GM21447 (cell line): ENCODE data around the gene DAB1.
"Not testable (repeated sequence)": the region's sequence is repeated elsewhere in the genome, so short reads cannot be mapped to it uniquely, and the experiment has no call there.

Source experiments
- ATAC-seq: cut with Tn5 transposase; IDR thresholded peaks from one replicate; pipeline ENCODE4 v1.9.1; 2021; ENCODE audit not compliant: unreplicated experiment

The DAB1 gene

GRCh38 chr1:57232500-57232899, 191.4 kb downstream of the DAB1 start:
- ATAC-seq = no peak

GRCh38 chr1:57229998-57230397, 193.9 kb downstream of the DAB1 start:
- ATAC-seq = no peak

- no peak for ATAC-seq
Measured at GRCh38 chr1:57229076-57229475, 194.8 kb downstream of the DAB1 start.

- ATAC-seq = no peak
Measured at GRCh38 chr1:57222801-57223200, 201.1 kb downstream of the DAB1 start.

- no peak for ATAC-seq
Measured at GRCh38 chr1:57222307-57222706, 201.6 kb downstream of the DAB1 start.

- not testable (repeated sequence) for ATAC-seq
Measured at GRCh38 chr1:57220905-57221304, 203.0 kb downstream of the DAB1 start.

- ATAC-seq = no peak
Measured at GRCh38 chr1:57218487-57219079, 205.3 kb downstream of the DAB1 start.

GRCh38 chr1:57217905-57218304, 206.0 kb downstream of the DAB1 start:
- no peak for ATAC-seq

- no peak for ATAC-seq
Measured at GRCh38 chr1:57214951-57215575, 208.8 kb downstream of the DAB1 start.

- no peak for ATAC-seq
Measured at GRCh38 chr1:57210881-57211280, 213.0 kb downstream of the DAB1 start.

GRCh38 chr1:57209495-57209894, 214.4 kb downstream of the DAB1 start:
- ATAC-seq = no peak

GRCh38 chr1:57208741-57209302, 215.0 kb downstream of the DAB1 start:
- ATAC-seq = no peak

- ATAC-seq = no peak
Measured at GRCh38 chr1:57206038-57206437, 217.8 kb downstream of the DAB1 start.

GRCh38 chr1:57204942-57205787, 218.7 kb downstream of the DAB1 start:
- no peak for ATAC-seq

- no peak for ATAC-seq
Measured at GRCh38 chr1:57204091-57204490, 219.8 kb downstream of the DAB1 start.

GRCh38 chr1:57202241-57202640, 221.6 kb downstream of the DAB1 start:
- no peak for ATAC-seq

GRCh38 chr1:57198912-57199311, 224.9 kb downstream of the DAB1 start:
- ATAC-seq = no peak

GRCh38 chr1:57195436-57195941, 228.4 kb downstream of the DAB1 start:
- ATAC-seq = no peak

- ATAC-seq = no peak
Measured at GRCh38 chr1:57192222-57192621, 231.6 kb downstream of the DAB1 start.

GRCh38 chr1:57190898-57191297, 233.0 kb downstream of the DAB1 start:
- no peak for ATAC-seq

- no peak for ATAC-seq
Measured at GRCh38 chr1:57188168-57188567, 235.7 kb downstream of the DAB1 start.

GRCh38 chr1:57186455-57186854, 237.4 kb downstream of the DAB1 start:
- no peak for ATAC-seq
